Endothelial cell of umbilical vein (primary cell): Measurements from ENCODE around the gene SLC25A13.

Experiments
- EZH2 ChIP-seq: IDR thresholded peaks from 2 replicates; pipeline ENCODE4 v1.6.1; 2012; ENCODE audit warnings: borderline replicate concordance, low read depth, mild to moderate bottlenecking, moderate library complexity, low read length, inconsistent platforms; ENCODE audit not compliant: severe bottlenecking
- JUN ChIP-seq: IDR thresholded peaks from 2 replicates; pipeline ENCODE4 v1.6.1; 2011; ENCODE audit warnings: borderline replicate concordance, low read depth; ENCODE audit not compliant: insufficient read length, insufficient read depth
- MAX ChIP-seq: IDR thresholded peaks from 2 replicates; pipeline ENCODE4 v1.6.1; 2011; ENCODE audit not compliant: insufficient read depth, insufficient read length
- POLR2AphosphoS5 ChIP-seq: IDR thresholded peaks from 2 replicates; pipeline ENCODE4 v1.6.1; 2012; ENCODE audit warnings: low read depth, mild to moderate bottlenecking, control low read depth, low read length, moderate library complexity; ENCODE audit not compliant: insufficient read depth
- TF ChIP-seq, protein P1 (sequence below), 2 donors: IDR thresholded peaks; 1 replicate in 1 of 2; 2 replicates in 1 of 2; pipeline ENCODE4 v1.5.1; 2011; ENCODE audit warnings: low read length in 2 of 2, mild to moderate bottlenecking in 2 of 2, moderate library complexity in 2 of 2, control low read depth in 1 of 2, inconsistent platforms in 1 of 2, low read depth in 1 of 2; ENCODE audit not compliant: insufficient read depth in 1 of 2; ENCODE audit errors: extremely low read depth in 1 of 2

DNA sequence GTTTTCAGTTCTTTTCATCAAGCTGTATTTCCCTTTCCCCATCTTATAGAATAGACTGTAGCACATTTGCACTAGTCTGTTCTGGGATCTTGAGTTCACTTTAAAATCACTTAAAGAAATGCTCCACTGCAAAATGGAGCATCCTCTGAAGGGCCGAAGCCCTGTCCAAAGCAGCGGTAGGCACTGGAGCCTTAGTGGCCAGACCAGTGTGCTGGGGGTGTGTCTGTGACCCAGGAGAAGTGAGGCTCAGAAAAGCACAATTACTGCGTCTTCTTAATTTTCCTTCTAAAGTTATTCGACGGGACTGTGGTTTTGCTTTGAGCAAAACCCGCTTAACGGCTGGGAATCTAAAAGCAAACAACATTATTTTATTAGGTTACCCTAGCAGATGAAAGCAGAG lies 205.7 kb downstream of the SLC25A13 start:
- TF ChIP-seq, protein P1, sequence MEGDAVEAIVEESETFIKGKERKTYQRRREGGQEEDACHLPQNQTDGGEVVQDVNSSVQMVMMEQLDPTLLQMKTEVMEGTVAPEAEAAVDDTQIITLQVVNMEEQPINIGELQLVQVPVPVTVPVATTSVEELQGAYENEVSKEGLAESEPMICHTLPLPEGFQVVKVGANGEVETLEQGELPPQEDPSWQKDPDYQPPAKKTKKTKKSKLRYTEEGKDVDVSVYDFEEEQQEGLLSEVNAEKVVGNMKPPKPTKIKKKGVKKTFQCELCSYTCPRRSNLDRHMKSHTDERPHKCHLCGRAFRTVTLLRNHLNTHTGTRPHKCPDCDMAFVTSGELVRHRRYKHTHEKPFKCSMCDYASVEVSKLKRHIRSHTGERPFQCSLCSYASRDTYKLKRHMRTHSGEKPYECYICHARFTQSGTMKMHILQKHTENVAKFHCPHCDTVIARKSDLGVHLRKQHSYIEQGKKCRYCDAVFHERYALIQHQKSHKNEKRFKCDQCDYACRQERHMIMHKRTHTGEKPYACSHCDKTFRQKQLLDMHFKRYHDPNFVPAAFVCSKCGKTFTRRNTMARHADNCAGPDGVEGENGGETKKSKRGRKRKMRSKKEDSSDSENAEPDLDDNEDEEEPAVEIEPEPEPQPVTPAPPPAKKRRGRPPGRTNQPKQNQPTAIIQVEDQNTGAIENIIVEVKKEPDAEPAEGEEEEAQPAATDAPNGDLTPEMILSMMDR (IDR thresholded peaks at IDR 0.05; ENCODE audit: extremely low read depth in 1 of 2, insufficient read depth in 1 of 2, low read depth in 1 of 2, low read length in 2 of 2) = no peak
- TF ChIP-seq EZH2 (no peak), POLR2AphosphoS5 (no peak), JUN (no peak), MAX (no peak)
